HG02759 (cell line): Measurements from ENCODE around the gene OR1A1.
"Not testable (repeated sequence)": the region's sequence is repeated elsewhere in the genome, so short reads cannot be mapped to it uniquely, and the experiment has no call there.

Experiments used
- ATAC-seq: cut with Tn5 transposase; IDR thresholded peaks from one replicate; pipeline ENCODE4 v1.9.1; 2021; ENCODE audit warnings: mild to moderate bottlenecking, moderate library complexity; ENCODE audit not compliant: unreplicated experiment

The OR1A1 gene, protein sequence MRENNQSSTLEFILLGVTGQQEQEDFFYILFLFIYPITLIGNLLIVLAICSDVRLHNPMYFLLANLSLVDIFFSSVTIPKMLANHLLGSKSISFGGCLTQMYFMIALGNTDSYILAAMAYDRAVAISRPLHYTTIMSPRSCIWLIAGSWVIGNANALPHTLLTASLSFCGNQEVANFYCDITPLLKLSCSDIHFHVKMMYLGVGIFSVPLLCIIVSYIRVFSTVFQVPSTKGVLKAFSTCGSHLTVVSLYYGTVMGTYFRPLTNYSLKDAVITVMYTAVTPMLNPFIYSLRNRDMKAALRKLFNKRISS

GRCh38 chr17:3207367-3207766 lies at the start of gene OR1A1:
TSS of gene OR1A1 (plus strand) at chr17:3207667. CDS start at chr17:3215621, 7,954 bp downstream.
- ATAC-seq = no peak

- no peak for ATAC-seq
Measured at GRCh38 chr17:3167574-3167973, 39.9 kb upstream of the OR1A1 start.

- no peak for ATAC-seq
Measured at GRCh38 chr17:3189961-3190360, 17.5 kb upstream of the OR1A1 start.

DNA sequence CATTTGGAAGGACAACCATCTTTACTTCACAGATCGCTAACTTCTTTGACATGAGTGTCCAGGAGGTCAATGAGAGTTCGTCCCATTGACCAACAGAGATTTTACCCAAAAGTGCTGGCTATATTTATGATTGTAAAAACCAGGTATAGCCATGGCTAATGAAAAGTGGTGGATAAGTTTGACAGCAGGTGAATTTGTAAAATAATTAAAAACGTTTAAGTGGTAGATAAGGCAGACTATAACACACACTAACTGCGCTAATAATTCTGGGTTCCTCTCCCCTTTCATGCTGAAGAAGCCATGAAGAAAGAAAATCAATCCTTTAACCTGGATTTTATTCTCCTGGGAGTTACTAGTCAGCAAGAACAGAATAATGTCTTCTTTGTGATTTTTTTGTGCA lies 10.2 kb upstream of the OR1A1 start, which contains the start of gene OR1A2:
OR1A2 (plus strand) TSS at position 301 of the 400 bp plus-strand sequence; CDS start at position 301, 0 bp downstream.
- no peak for ATAC-seq

- ATAC-seq = no peak
Measured at GRCh38 chr17:3208484-3208883, 1.0 kb downstream of the OR1A1 start.

- no peak for ATAC-seq
Measured at GRCh38 chr17:3213001-3213400, 5.5 kb downstream of the OR1A1 start.

GRCh38 chr17:3213587-3213986 lies 6.1 kb downstream of the OR1A1 start:
- ATAC-seq = no peak

GRCh38 chr17:3219978-3220377 lies 12.5 kb downstream of the OR1A1 start:
- not testable (repeated sequence) for ATAC-seq

DNA sequence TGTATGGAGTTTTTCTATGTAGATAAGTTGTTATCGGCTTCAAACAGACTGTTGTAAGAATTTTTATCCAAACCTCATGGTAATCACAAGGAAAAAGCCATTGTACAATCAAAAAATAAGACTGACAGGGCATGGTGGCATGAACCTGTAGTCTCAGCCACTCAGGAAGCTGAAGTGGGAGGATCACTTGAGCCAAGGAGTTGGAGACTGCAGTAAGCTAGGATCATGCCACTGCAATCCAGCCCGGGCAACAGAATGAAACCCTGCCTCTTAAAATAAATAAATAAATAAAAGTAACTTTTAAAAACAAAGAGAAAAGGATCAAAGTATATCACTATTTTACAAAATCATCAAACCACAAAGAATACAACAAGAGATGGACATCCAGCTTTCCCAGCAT lies 14.4 kb downstream of the OR1A1 start:
- ATAC-seq = no peak

DNA sequence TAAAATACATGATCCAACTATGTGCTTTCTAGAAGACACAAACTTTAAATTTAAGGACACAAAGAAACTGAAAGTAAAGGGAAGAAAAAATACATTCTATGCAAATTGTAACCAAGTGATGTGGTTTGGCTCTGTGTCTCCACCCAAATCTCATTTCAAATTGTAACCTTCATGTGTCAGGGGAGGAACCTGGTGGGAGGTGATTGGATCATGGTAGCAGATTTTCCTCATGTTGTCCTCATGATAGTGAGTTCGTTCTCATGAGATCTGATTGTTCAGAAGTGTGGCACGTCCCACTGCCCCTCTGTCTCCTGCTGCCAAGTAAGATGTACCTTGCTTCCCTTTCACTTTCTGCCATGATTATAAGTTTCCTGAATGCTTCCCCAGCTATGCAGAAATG lies 15.0 kb downstream of the OR1A1 start:
- ATAC-seq = no peak

GRCh38 chr17:3224721-3225352 lies 17.4 kb downstream of the OR1A1 start:
- not testable (repeated sequence) for ATAC-seq

DNA sequence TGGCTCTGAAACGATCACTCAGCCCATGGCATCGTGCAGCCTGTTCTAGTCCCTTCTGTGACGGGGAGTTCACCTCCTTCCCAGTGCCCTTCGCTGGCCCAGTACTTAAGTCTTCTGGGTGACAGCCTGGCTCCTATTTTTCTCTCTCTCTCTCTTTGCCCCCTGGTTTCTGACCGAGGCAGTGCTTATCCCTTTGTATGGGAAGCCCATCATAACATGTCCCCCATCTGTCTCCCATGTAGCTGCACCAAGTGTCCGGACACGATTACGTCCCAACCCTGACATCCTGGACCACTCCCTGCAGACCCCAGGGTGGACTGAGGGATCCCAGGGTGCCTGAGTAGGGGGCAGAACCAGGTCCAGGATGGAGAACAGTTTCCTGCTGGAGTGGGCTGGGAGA lies 24.8 kb downstream of the OR1A1 start:
- not testable (repeated sequence) for ATAC-seq

GRCh38 chr17:3238685-3239084 lies 31.2 kb downstream of the OR1A1 start:
- ATAC-seq = not testable (repeated sequence)

- not testable (repeated sequence) for ATAC-seq
Measured at GRCh38 chr17:3241044-3241443, 33.6 kb downstream of the OR1A1 start.

GRCh38 chr17:3244841-3245240 lies 37.4 kb downstream of the OR1A1 start:
- not testable (repeated sequence) for ATAC-seq

DNA sequence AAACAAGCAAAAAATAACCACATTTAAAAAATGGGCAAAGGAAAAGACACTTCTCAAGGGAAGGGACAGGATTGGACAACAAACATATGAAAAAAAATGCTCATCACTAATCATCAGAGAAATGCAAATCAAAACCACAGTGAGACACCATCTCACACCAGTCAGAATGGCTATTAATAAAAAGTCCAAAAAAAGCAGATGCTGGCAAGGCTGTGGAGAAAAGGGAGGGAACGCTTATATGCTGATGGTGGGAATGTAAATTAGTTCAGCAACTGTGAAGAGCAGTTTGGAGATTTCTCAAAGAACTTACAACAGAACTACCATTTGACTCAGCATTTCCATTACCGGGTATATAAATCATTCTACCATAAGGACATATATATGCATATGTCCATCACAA lies 41.5 kb downstream of the OR1A1 start:
- ATAC-seq = not testable (repeated sequence)

GRCh38 chr17:3256575-3256974 lies 49.1 kb downstream of the OR1A1 start:
- no peak for ATAC-seq

GRCh38 chr17:3260163-3260562 lies 52.7 kb downstream of the OR1A1 start:
- ATAC-seq = no peak

DNA sequence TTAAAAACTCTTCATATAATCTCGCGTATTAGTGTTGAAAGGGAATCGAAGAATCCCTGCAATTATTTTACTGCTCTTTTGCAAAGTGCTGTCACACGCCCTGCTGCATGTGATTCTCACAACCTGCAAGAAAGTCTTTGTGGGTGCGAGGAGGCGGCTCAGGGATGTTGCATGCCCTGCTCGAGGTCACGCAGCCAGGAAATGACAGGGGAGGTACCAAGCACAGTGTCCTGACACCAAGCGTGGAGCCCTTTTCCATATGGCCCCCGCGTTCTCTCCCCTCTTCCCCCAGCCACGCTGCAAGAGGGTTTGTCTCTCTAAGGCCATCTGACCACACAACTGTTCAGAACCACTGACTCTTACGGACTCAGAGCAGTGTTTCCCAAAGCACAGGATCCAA lies 53.1 kb downstream of the OR1A1 start:
- no peak for ATAC-seq
